ENCODE results near the gene GIMAP4.

- TF ChIP-seq, protein P1, sequence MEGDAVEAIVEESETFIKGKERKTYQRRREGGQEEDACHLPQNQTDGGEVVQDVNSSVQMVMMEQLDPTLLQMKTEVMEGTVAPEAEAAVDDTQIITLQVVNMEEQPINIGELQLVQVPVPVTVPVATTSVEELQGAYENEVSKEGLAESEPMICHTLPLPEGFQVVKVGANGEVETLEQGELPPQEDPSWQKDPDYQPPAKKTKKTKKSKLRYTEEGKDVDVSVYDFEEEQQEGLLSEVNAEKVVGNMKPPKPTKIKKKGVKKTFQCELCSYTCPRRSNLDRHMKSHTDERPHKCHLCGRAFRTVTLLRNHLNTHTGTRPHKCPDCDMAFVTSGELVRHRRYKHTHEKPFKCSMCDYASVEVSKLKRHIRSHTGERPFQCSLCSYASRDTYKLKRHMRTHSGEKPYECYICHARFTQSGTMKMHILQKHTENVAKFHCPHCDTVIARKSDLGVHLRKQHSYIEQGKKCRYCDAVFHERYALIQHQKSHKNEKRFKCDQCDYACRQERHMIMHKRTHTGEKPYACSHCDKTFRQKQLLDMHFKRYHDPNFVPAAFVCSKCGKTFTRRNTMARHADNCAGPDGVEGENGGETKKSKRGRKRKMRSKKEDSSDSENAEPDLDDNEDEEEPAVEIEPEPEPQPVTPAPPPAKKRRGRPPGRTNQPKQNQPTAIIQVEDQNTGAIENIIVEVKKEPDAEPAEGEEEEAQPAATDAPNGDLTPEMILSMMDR (IDR thresholded peaks at IDR 0.05; ENCODE audit: borderline replicate concordance, extremely low read depth, low read length, poor library complexity, severe bottlenecking): no peak
- TF ChIP-seq EZH2 (IDR thresholded peaks at IDR 0.05; ENCODE audit: borderline replicate concordance, low read depth, low read length, severe bottlenecking): no peak
Observed at GRCh38 chr7:150569245-150569955, 2.2 kb downstream of the GIMAP4 start.

Measured in DND-41 (cell line).